ENCODE measurements around the gene DNTT.

The DNTT gene

GRCh38 chr10:96377816-96378294 is 73.6 kb downstream of the DNTT start:
- Histone ChIP-seq H3K4me1 (ENCODE audit: insufficient read depth, low read length) (0 out of 2 replicates have a peak, but pooled peaks cover 4% of the 10 kb centered on the region), H3K36me3 (ENCODE audit: insufficient read depth, low read length) (no peaks in the 10 kb centered on the region), H3K9ac (ENCODE audit: low read depth, low read length) (no peak overlapping the region), H3K9me3 (ENCODE audit: control insufficient read depth, insufficient read depth, low read length) (no peaks in the 10 kb centered on the region)

GRCh38 chr10:96378741-96379140 is 74.5 kb downstream of the DNTT start:
- Histone ChIP-seq H3K9ac (ENCODE audit: low read depth, low read length) (no peak overlapping the region), H3K4me1 (ENCODE audit: insufficient read depth, low read length) (0 out of 2 replicates have a peak, but pooled peaks cover 4% of the 10 kb centered on the region), H3K36me3 (ENCODE audit: insufficient read depth, low read length) (no peaks in the 10 kb centered on the region), H3K9me3 (ENCODE audit: control insufficient read depth, insufficient read depth, low read length) (no peaks in the 10 kb centered on the region)

GRCh38 chr10:96379758-96380157 is 75.5 kb downstream of the DNTT start:
- Histone ChIP-seq H3K4me1 (ENCODE audit: insufficient read depth, low read length) (no peaks in the 10 kb centered on the region), H3K9me3 (ENCODE audit: control insufficient read depth, insufficient read depth, low read length) (no peaks in the 10 kb centered on the region)

GRCh38 chr10:96380821-96381220 is 76.6 kb downstream of the DNTT start:
- H3K36me3 ChIP-seq (ENCODE audit: insufficient read depth, low read length): no peaks in the 10 kb centered on the region
- H3K4me1 ChIP-seq (ENCODE audit: insufficient read depth, low read length): no peaks in the 10 kb centered on the region
- H3K9ac ChIP-seq (ENCODE audit: low read depth, low read length): no peak overlapping the region

More at GRCh38 chr10:96379758-96380157, 75.5 kb downstream of the DNTT start:
- no peak overlapping the region for H3K9ac ChIP-seq (ENCODE audit: low read depth, low read length)
- H3K36me3 ChIP-seq (ENCODE audit: insufficient read depth, low read length): no peaks in the 10 kb centered on the region

GRCh38 chr10:96384506-96384905 is 80.3 kb downstream of the DNTT start:
- Histone ChIP-seq H3K9me3 (ENCODE audit: control insufficient read depth, insufficient read depth, low read length) (no peaks in the 10 kb centered on the region), H3K9ac (ENCODE audit: low read depth, low read length) (no peak overlapping the region), H3K36me3 (ENCODE audit: insufficient read depth, low read length) (no peaks in the 10 kb centered on the region), H3K4me1 (ENCODE audit: insufficient read depth, low read length) (no peaks in the 10 kb centered on the region)

More at GRCh38 chr10:96380821-96381220, 76.6 kb downstream of the DNTT start:
- no peaks in the 10 kb centered on the region for H3K9me3 ChIP-seq (ENCODE audit: control insufficient read depth, insufficient read depth, low read length)

- Histone ChIP-seq H3K4me1 (ENCODE audit: insufficient read depth, low read length) (no peaks in the 10 kb centered on the region), H3K36me3 (ENCODE audit: insufficient read depth, low read length) (no peaks in the 10 kb centered on the region), H3K9ac (ENCODE audit: low read depth, low read length) (no peak overlapping the region), H3K9me3 (ENCODE audit: control insufficient read depth, insufficient read depth, low read length) (no peaks in the 10 kb centered on the region)
These were observed 82.9 kb downstream of the DNTT start for GRCh38 chr10:96387161-96387560.

GRCh38 chr10:96387601-96388000 is 83.4 kb downstream of the DNTT start:
- Histone ChIP-seq H3K4me1 (ENCODE audit: insufficient read depth, low read length) (no peaks in the 10 kb centered on the region), H3K9me3 (ENCODE audit: control insufficient read depth, insufficient read depth, low read length) (no peaks in the 10 kb centered on the region), H3K9ac (ENCODE audit: low read depth, low read length) (no peak overlapping the region), H3K36me3 (ENCODE audit: insufficient read depth, low read length) (no peaks in the 10 kb centered on the region)

Data from ES-I3 (cell line).